Duodenal mucosa (tissue), 2 donors: ENCODE data around the gene SLC24A4.

Experiments
- H3K27ac ChIP-seq: one replicate; pipeline ENCODE4 v1.7.0; 2013; ENCODE audit warnings: low read depth, low read length
- H3K27me3 ChIP-seq, 2 donors: one replicate each; pipeline ENCODE4 v1.7.0; 2013; ENCODE audit warnings: low read length in 2 of 2, control low read depth in 1 of 2; ENCODE audit not compliant: insufficient read depth in 2 of 2, control insufficient read depth in 1 of 2
- H3K36me3 ChIP-seq, 2 donors: one replicate each; pipeline ENCODE4 v1.7.0; 2013; ENCODE audit warnings: low read length in 2 of 2, control low read depth in 1 of 2; ENCODE audit not compliant: insufficient read depth in 2 of 2, control insufficient read depth in 1 of 2
- H3K4me1 ChIP-seq, 2 donors: one replicate each; pipeline ENCODE4 v1.7.0; 2013; ENCODE audit warnings: low read length in 2 of 2, control low read depth in 1 of 2; ENCODE audit not compliant: insufficient read depth in 2 of 2, control insufficient read depth in 1 of 2
- H3K4me3 ChIP-seq, 2 donors: one replicate each; pipeline ENCODE4 v1.7.0; 2013; ENCODE audit warnings: low read length in 2 of 2, low read depth in 1 of 2
- H3K9ac ChIP-seq, 2 donors: one replicate each; pipeline ENCODE4 v1.7.0; 2013; ENCODE audit warnings: low read length in 2 of 2, low read depth in 1 of 2
- H3K9me3 ChIP-seq, 2 donors: one replicate each; pipeline ENCODE4 v1.7.0; 2013; ENCODE audit warnings: low read length in 2 of 2, control low read depth in 1 of 2; ENCODE audit not compliant: control insufficient read depth in 1 of 2

SLC24A4 gene

GRCh38 chr14:92549105-92549858 is 226.3 kb downstream of the SLC24A4 start:
- Histone ChIP-seq H3K4me1 (peaks cover 8 to 16% of the 10 kb centered on the region in 2 donors), H3K27ac (peak overlapping the region; percentile 54), H3K36me3 (no peaks in the 10 kb centered on the region), H3K27me3 (no peaks in the 10 kb centered on the region), H3K9ac (no peak overlapping the region), H3K9me3 (no peaks in the 10 kb centered on the region), H3K4me3 (no peak overlapping the region)

- Histone ChIP-seq H3K4me1 (peaks cover 8 to 16% of the 10 kb centered on the region in 2 donors), H3K9ac (no peak overlapping the region), H3K27me3 (no peaks in the 10 kb centered on the region), H3K27ac (peak overlapping the region; percentile 54), H3K4me3 (no peak overlapping the region), H3K36me3 (no peaks in the 10 kb centered on the region), H3K9me3 (no peaks in the 10 kb centered on the region)
These were observed 226.9 kb downstream of the SLC24A4 start for GRCh38 chr14:92549859-92550230.
